ENCODE measurements around the gene TOMM70. TPM values are rescaled to one million over a fixed set of nuclear protein-coding genes. Genes with fewer than 3 reads are reported as not detected.
"Not testable (repeated sequence)": the region's sequence is repeated elsewhere in the genome, so short reads cannot be mapped to it uniquely, and the experiment has no call there.

TOMM70 gene
- 10 to 100 TPM; 17.3 to 27.0 (median 23.5) TPM for polyA plus RNA-seq

DNA sequence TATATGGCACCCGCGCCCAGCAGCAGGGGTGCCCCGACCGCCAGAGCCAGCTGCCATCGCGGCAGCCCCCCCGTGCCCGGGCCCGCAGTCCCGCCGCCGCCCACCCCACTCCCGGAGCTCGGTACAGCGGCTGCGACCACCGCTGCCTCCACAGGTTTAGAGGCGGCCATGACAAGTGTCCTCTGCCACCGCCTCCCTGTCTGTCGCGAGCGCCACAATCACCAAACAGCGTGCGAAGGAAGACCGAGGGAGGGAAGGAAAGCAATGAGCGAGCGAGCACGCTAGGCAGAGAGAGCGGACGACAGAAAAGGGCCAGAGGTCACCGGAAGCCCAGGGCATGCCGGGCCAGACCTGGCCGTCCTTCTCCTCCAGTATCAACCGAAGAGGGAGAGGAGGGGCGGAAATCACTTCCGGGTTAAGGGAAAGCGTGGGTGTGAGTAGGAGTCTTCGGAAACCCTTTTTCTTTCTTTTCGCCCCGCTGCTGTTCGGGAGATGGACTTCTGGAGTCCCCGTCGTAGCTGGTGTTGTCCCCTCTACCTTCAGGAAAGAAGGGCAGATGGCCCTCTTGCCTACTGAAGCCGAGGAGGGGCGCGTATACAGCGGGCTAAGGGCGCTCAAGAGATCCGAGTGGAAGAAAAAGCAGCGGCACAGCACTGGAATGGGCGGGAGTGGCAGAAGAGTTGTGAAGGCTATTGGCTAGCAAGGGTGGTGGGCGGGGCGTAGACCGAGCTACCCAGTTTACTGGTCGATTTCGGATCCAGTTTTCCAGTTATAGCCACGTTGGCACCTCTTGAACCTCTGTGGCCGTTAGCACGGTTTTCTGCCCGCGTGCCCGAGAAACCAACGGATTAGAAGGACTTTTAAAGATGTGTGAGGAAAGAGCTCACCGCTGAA is at the start of gene TOMM70, which contains the start of gene LNP1:
Gene TOMM70, minus strand, starts transcription at position 310 of the 894 bp plus-strand sequence. Its CDS starts 140 bp downstream, at position 170.
Gene LNP1, plus strand, starts transcription at position 760 of the 894 bp plus-strand sequence. CDS start 28,191 bp downstream, outside the sequence.
- 0 to 1% (median 1%) methylated on average over 62 to 64 of the region's 64 CpGs for WGBS, 3 donors
- peak within 1 kb of the TSS; percentile 88 for H3K27ac ChIP-seq (ENCODE audit: low read depth, low read length)

- H3K27ac ChIP-seq (ENCODE audit: low read depth, low read length) = no peak overlapping the region
- 19 to 72% (median 66%) methylated on average over 2 of the region's 2 CpGs for WGBS, 3 donors
Measured at GRCh38 chr3:100449214-100449613, 48.3 kb upstream of the TOMM70 start.

- H3K27ac ChIP-seq (ENCODE audit: low read depth, low read length) = no peak overlapping the region
- WGBS, 3 donors = 50 to 99% (median 91%) methylated on average over 1 of the region's 1 CpG
Measured at GRCh38 chr3:100448079-100448478, 47.2 kb upstream of the TOMM70 start.

DNA sequence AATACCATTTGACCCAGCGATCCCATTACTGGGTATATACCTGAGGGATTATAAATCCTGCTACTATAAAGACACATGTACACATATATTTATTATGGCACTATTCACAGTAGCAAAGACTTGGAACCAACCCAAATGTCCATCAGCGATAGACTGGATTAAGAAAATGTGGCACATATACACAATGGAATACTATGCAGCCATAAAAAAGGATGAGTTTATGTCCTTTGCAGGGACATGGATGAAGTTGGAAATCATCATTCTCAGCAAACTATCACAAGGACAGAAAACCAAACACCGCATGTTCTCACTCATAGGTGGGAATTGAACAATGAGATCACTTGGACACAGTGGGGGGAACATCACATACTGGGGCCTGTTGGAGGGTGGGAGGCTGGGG is 46.2 kb upstream of the TOMM70 start:
- WGBS, 3 donors = 94 to 96% (median 95%) methylated on average over 3 of the region's 3 CpGs
- H3K27ac ChIP-seq (ENCODE audit: low read depth, low read length) = not testable (repeated sequence)

DNA sequence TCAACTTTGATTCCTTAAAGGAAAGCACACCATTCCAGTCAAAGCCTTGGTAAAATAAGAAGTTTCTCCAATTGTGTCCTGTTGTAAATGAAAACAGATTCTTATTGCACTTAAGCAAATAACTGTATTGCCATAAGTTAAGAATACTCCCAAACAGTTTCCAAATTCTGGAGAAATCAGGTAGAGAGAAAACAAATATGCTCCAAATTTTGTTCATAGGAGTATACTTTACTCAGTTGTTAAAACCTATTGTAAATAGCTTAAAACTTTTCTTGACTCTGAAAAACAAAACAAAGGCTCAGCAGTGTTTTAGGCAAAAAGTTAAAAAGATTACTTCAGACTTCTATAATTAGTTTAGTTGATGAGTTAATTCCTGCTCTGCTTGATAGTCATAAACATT is 42.8 kb upstream of the TOMM70 start:
- H3K27ac ChIP-seq (ENCODE audit: low read depth, low read length) = no peak overlapping the region

- no peak overlapping the region for H3K27ac ChIP-seq (ENCODE audit: low read depth, low read length)
- 94 to 95% (median 94%) methylated on average over 3 of the region's 3 CpGs for WGBS, 3 donors
Measured at GRCh38 chr3:100440895-100441294, 40.0 kb upstream of the TOMM70 start.

DNA sequence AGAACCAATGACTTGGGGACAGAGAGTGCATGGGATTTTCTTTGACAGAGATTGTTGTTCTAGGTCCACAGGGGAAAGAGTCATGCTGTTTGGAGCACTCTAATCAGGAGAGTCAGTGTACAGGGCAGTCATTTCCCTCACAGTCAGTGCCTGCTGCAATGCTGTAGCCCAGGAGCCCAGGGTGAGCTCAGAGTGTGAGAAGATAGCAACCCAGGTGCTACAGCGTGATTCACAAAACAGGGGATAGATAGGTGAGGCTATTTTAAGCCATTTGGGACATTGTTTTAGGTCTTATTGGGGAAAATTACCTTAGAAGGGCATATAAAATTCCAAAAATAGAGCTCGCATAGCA is 37.7 kb upstream of the TOMM70 start:
- H3K27ac ChIP-seq (ENCODE audit: low read depth, low read length) = no peak overlapping the region
- WGBS, 3 donors = 93 to 98% (median 96%) methylated on average over 2 of the region's 2 CpGs

- WGBS, 3 donors = 76 to 91% (median 86%) methylated on average over 3 of the region's 3 CpGs
- H3K27ac ChIP-seq (ENCODE audit: low read depth, low read length) = no peak overlapping the region
Measured at GRCh38 chr3:100437721-100438622, 37.1 kb upstream of the TOMM70 start.

DNA sequence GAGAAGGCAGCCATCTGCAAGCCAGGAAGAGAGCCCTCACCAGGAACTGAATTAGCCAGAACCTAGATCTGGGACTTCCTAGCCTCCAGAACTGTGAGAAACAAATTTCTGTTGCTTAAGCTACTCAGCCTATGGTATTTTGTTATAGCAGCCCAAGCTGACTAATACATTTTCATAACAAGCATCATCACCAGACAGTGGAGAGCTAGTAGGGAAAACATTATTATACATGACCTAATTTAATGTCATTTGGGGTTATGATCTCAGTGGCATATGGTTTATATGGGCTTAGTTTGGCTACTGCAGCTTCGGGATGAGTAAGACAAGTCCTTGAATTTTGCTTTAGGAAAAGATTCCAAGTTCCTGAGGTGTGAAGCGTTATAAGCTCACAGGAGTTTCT is 36.1 kb upstream of the TOMM70 start:
- H3K27ac ChIP-seq (ENCODE audit: low read depth, low read length) = no peak overlapping the region
- 94 to 97% (median 96%) methylated on average over 2 of the region's 2 CpGs for WGBS, 3 donors

GRCh38 chr3:100429187-100429716 is 28.4 kb upstream of the TOMM70 start:
- H3K27ac ChIP-seq (ENCODE audit: low read depth, low read length) = no peak overlapping the region
- 94 to 100% (median 98%) methylated on average over 2 of the region's 2 CpGs for WGBS, 3 donors

DNA sequence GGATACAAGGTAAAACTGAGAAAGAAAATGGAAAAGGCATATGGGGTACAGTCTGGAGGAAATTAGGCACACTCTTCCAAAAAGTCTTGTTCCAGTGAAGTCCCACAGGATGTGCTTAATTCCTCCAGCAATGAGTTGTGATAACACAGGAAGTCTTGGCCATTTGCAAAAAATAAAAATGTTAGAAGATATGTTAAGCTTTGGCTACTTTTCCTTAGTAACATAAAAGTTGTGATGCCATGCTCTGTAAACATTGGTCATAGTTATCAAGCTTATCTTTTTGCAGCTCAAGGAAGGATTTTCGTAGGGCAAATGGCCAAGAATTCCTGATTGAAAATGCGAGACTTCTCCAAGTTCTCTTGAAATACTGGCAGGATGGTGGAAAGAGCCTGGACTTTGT is 26.8 kb upstream of the TOMM70 start:
- WGBS, 3 donors = 25 to 42% (median 34%) methylated on average over 2 of the region's 2 CpGs

DNA sequence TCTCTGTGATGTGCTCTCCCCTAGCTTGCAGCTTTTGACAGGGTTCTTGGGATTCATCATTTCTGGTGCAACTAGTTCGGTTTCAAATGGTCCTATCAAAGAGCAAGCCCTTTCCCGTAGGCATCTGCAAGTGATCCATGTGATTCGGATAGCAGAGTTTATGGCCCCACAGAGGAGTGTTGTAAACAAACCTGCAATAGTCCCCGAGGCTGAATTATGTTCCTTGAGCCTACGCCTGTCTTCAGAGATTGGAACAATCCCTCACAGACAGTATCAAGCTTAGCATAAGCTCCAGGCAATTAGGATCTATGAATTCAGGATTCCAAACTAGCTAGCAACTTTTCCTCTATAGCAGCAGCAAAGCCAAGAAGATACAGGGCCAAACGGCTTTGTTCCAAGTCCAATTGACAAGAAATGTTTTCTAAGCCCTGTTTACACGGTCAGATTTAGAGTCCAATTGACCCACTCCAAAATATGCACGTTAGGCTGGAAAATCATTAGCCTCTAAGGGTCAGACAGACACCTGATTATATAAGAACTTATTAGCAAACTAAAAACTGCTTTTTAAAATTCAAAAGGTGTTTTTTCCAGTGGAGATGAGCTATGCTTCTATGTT is 25.3 kb upstream of the TOMM70 start:
- no peak overlapping the region for H3K27ac ChIP-seq (ENCODE audit: low read depth, low read length)
- 45 to 58% (median 54%) methylated on average over 8 of the region's 8 CpGs for WGBS, 3 donors

More for the DNA sequence above, 26.8 kb upstream of the TOMM70 start:
- no peak overlapping the region for H3K27ac ChIP-seq (ENCODE audit: low read depth, low read length)

DNA sequence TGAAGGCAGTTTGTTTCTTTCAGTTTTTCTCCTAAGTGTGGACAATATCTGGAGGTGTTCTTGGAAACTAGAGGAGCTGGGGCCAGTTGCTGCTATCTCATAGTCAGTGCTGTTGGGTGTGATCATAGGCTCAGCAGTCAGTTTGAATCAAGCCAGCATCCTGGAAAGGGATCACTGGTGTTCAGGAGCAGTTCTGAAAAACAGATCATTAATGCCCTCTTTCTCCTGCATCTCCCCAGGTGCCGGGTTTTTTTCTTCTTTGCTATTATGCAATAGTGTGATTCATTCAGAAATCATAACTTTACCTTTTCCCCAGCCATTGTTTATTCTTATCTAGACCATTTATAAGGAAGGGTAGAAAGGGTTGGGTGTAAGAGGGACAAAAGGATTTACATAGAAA is 24.4 kb upstream of the TOMM70 start:
- WGBS, 3 donors = 42 to 70% (median 70%) methylated on average over 1 of the region's 1 CpG
- no peak overlapping the region for H3K27ac ChIP-seq (ENCODE audit: low read depth, low read length)

DNA sequence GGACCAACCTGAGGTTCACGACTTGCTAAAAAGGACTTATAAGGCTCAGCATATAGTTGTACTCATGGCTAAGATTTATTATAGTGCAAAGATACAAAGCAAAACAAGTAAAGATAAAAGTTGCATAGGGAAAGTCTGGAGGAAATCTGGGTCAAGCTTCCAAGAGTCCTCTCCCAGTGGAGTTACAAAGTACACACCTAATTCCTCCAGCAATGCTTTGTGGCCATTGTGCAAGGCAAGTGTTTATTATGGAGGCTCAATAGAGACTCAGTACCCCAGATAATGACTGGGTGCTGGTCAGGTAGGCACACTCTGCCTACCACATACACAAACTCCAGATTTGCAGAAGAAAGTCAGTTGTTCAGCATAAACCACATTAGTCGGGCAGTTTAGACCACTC is 23.4 kb upstream of the TOMM70 start:
- H3K27ac ChIP-seq (ENCODE audit: low read depth, low read length) = no peak overlapping the region
- WGBS, 3 donors = 88 to 95% (median 90%) methylated on average over 2 of the region's 2 CpGs

- WGBS, 3 donors = 96% methylated on average over 5 of the region's 5 CpGs
- H3K27ac ChIP-seq (ENCODE audit: low read depth, low read length) = no peak overlapping the region
Measured at GRCh38 chr3:100423611-100424010, 22.7 kb upstream of the TOMM70 start.

- no peak overlapping the region for H3K27ac ChIP-seq (ENCODE audit: low read depth, low read length)
- WGBS, 3 donors = 74 to 92% (median 90%) methylated on average over 2 of the region's 2 CpGs
Measured at GRCh38 chr3:100420885-100421284, 20.0 kb upstream of the TOMM70 start.

DNA sequence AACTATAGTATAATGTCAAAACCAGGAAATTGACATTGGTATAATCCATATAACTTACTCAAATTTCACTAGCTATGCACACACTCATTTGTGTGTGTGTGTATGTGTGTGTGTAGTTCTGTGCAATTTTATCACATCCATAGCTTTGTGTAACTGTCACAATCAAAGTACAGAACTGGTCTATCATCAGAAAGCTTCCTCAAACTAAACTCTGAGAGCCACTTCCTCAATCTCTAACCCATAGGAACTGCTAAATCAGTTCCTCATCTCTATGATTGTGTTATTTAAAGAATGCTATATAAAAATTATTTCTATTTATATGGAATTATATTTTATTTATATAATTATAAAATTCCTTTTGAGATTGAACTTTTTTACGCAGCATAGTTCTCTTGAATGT is 18.5 kb upstream of the TOMM70 start:
- WGBS, 3 donors = 91 to 97% (median 95%) methylated on average over 1 of the region's 1 CpG
- no peak overlapping the region for H3K27ac ChIP-seq (ENCODE audit: low read depth, low read length)

GRCh38 chr3:100416863-100417262 is 16.0 kb upstream of the TOMM70 start:
- H3K27ac ChIP-seq (ENCODE audit: low read depth, low read length) = no peak overlapping the region
- 45 to 71% (median 67%) methylated on average over 1 of the region's 1 CpG for WGBS, 3 donors

DNA sequence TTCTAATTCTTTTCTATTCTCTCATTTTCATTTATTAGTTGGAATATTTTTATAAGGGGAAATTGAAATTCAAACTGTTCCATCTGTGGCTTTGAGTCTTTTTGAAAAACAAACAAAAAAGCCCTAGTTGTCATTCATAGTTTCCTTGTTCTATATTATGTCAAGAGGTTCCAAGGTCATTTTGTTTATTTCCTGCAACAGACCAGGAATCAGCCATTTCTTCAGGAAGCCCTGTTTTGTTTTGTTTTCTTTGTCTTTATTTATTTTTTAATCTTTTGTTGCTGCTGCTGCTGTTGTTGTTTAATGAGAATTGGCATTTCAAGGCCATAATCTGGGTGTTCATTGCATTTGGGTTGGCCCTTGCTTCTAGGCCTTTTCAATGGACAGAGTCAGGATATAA is 15.3 kb upstream of the TOMM70 start:
- no peak overlapping the region for H3K27ac ChIP-seq (ENCODE audit: low read depth, low read length)
